K562 (cell line): ENCODE measurements around the gene OXSR1. TPM values are rescaled to one million over a fixed set of nuclear protein-coding genes. Genes with fewer than 3 reads are reported as not detected.

Experiments used
- BCOR ChIP-seq: fragments of 450-650 bp; IDR thresholded peaks from 2 replicates; pipeline ENCODE4 v1.6.1; 2016
- CXXC5 ChIP-seq: fragments of 250-450 bp; sonication (Bioruptor Pico); IDR thresholded peaks from 2 replicates; pipeline ENCODE4 v1.8.0; 2022; ENCODE audit warnings: inconsistent platforms, mild to moderate bottlenecking, moderate library complexity
- E2F8 ChIP-seq: fragments of 450-650 bp; IDR thresholded peaks from 2 replicates; pipeline ENCODE4 v1.7.1; 2018; ENCODE audit warnings: mild to moderate bottlenecking, low read depth; ENCODE audit not compliant: partially characterized antibody
- EGR1 ChIP-seq: fragments of 450-650 bp; conservative IDR thresholded peaks from 2 replicates; pipeline ENCODE4 v1.6.1; 2017; ENCODE audit warnings: mild to moderate bottlenecking
- FOXP1 ChIP-seq: sonication (generic); formaldehyde crosslinking; IDR thresholded peaks from 2 replicates; pipeline ENCODE4 v1.8.0; 2022; ENCODE audit warnings: mild to moderate bottlenecking, missing genetic modification reagents
- MEF2A ChIP-seq: IDR thresholded peaks from 2 replicates; pipeline ENCODE4 v1.6.1; 2011; ENCODE audit warnings: low read depth, mild to moderate bottlenecking, low read length, moderate library complexity; ENCODE audit not compliant: control insufficient read depth
- NR2C2 ChIP-seq, 2 experiments: fragments of 200-800 bp in 1 of 2; sonication (Bioruptor generic) in 1 of 2; sonication (generic) in 1 of 2; formaldehyde crosslinking in 1 of 2; IDR thresholded peaks; 2 replicates each; pipeline versions ENCODE4 v1.6.1 to v1.8.0; 2016 to 2022; ENCODE audit warnings: mild to moderate bottlenecking in 1 of 2, missing compliant biosample characterization in 1 of 2, missing genetic modification characterization in 1 of 2, missing genetic modification reagents in 1 of 2
- OTX1 ChIP-seq: fragments of 450-650 bp; formaldehyde crosslinking; IDR thresholded peaks from 2 replicates; pipeline ENCODE4 v1.4.0; 2022; ENCODE audit warnings: mild to moderate bottlenecking
- SP2 ChIP-seq: IDR thresholded peaks from 2 replicates; pipeline ENCODE4 v1.6.1; 2011; ENCODE audit warnings: mild to moderate bottlenecking, low read depth, low read length, moderate library complexity; ENCODE audit not compliant: poor library complexity, severe bottlenecking; ENCODE audit errors: extremely low read depth
- TCF3 ChIP-seq: sonication (generic); formaldehyde crosslinking; IDR thresholded peaks from 2 replicates; pipeline ENCODE4 v1.4.0; 2020; ENCODE audit warnings: mild to moderate bottlenecking, missing genetic modification reagents
- TRIM24 ChIP-seq, 2 experiments: fragments of 450-650 bp; IDR thresholded peaks; 2 replicates each; pipeline ENCODE4 v1.6.1; 2016
- ZFP91 ChIP-seq: sonication (generic); formaldehyde crosslinking; IDR thresholded peaks from 2 replicates; pipeline ENCODE4 v1.8.0; 2022; ENCODE audit warnings: mild to moderate bottlenecking, missing genetic modification reagents
- ZNF3 ChIP-seq: fragments of 250-450 bp; sonication (Bioruptor Pico); IDR thresholded peaks from 2 replicates; pipeline ENCODE4 v1.5.0; 2021; ENCODE audit warnings: mild to moderate bottlenecking, moderate library complexity
- ZNF639 ChIP-seq, 2 experiments: fragments of 200-800 bp in 1 of 2; sonication (Bioruptor generic) in 1 of 2; sonication (generic) in 1 of 2; formaldehyde crosslinking in 1 of 2; IDR thresholded peaks in 1 of 2; conservative IDR thresholded peaks in 1 of 2; 2 replicates each; pipeline versions ENCODE4 v1.5.0 to v1.6.1; 2016 to 2020; ENCODE audit warnings: missing compliant biosample characterization in 1 of 2, missing genetic modification characterization in 1 of 2, missing genetic modification reagents in 1 of 2
- ZNF699 ChIP-seq: fragments of 250-450 bp; sonication (Bioruptor Pico); IDR thresholded peaks from 2 replicates; pipeline ENCODE4 v1.8.0; 2021; ENCODE audit warnings: mild to moderate bottlenecking, moderate library complexity; ENCODE audit not compliant: insufficient replicate concordance
- ZZZ3 ChIP-seq: fragments of 450-650 bp; IDR thresholded peaks from 2 replicates; pipeline ENCODE4 v1.6.1; 2016; ENCODE audit warnings: antibody characterized with exemption, mild to moderate bottlenecking, moderate library complexity
- polyA plus RNA-seq, 8 experiments: library from polyadenylated mRNA; depleted of rRNA in 4 of 8; stranded (reverse) in 5 of 8; unstranded in 3 of 8; fragments of >200 nt; fragmentation: Nextera tagmentation in 2 of 8; fragmentation: Illumina TruSeq in 1 of 8; extraction: Ambion mirVana in 2 of 8; extraction: Trizol in 1 of 8; gene quantifications; 2 replicates each; pipeline versions ENCODE4 v1.2.1 to v1.2.3, GENCODE V29; 2011 to 2014; ENCODE audit warnings: inconsistent platforms in 1 of 8, missing spikeins in 1 of 8
- total RNA-seq, 7 experiments: library from RNA; depleted of rRNA in 6 of 7; stranded (reverse); fragments of >200 nt in 6 of 7; fragmentation: Illumina TruSeq in 2 of 7; extraction: Trizol in 2 of 7; gene quantifications; 2 replicates each; pipeline versions ENCODE4 v1.2.1 to v1.2.3, GENCODE V29; 2011 to 2021; ENCODE audit warnings: low replicate concordance in 1 of 7
- TF ChIP-seq, protein P1 (sequence below): fragments of 450-650 bp; conservative IDR thresholded peaks from 2 replicates; pipeline ENCODE4 v1.6.1; 2016; ENCODE audit warnings: missing genetic modification characterization, low read depth, mild to moderate bottlenecking, missing compliant biosample characterization, moderate library complexity
- TF ChIP-seq, protein P2 (sequence below): sonication (generic); formaldehyde crosslinking; IDR thresholded peaks from 2 replicates; pipeline ENCODE4 v1.8.0; 2022; ENCODE audit warnings: mild to moderate bottlenecking, missing genetic modification reagents

OXSR1 gene
- total and polyA plus RNA-seq, 9 of the 15 experiments (the other 6 are each of a cell fraction or from before 2014, with no cell fraction given): 15.7 to 87.6 (median 48.7) TPM

DNA sequence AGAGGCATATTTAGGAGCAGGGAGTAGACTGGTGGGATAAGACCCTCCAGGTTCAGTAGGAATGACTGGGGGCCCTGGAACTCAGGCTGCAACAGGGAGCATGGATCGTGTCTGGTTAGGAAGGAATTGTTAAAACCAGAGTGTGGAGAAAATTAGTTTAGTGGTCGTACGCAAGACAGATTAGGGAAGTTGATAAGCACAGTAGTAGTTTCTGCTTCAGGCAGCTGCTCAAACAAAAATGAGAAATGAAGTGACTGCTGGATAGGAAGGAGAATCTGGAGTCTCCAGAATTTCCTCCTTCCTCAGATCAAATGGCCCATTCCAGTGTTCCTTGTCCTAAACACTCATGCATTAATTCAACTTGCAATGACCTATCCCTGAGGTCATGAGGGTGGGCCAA is 15.6 kb upstream of the OXSR1 start (continued):
- TF ChIP-seq ZNF639 (CRISPR knock-in tag; conservative IDR thresholded peaks at IDR 0.05 in 1 of 2, IDR thresholded peaks at IDR 0.05 in 1 of 2): 0 out of 4 replicates have a peak, but pooled peaks of 1 of the 2 experiments have one; percentile 32
- TF ChIP-seq ZFP91 (CRISPR knock-in tag): no peak
- TF ChIP-seq FOXP1 (CRISPR knock-in tag): no peak
- no peak for TF ChIP-seq NR2C2 (CRISPR knock-in tag; IDR thresholded peaks at IDR 0.05)
- TF ChIP-seq NR2C2 (tag; IDR thresholded peaks at IDR 0.05): peak; percentile 41; the same call in 1 of the 2 replicates
- TF ChIP-seq ZZZ3: 0 out of 2 replicates have a peak, but pooled peaks have one; percentile 49
- TF ChIP-seq ZNF3 (CRISPR knock-in tag): no peak
- TF ChIP-seq, protein P1, sequence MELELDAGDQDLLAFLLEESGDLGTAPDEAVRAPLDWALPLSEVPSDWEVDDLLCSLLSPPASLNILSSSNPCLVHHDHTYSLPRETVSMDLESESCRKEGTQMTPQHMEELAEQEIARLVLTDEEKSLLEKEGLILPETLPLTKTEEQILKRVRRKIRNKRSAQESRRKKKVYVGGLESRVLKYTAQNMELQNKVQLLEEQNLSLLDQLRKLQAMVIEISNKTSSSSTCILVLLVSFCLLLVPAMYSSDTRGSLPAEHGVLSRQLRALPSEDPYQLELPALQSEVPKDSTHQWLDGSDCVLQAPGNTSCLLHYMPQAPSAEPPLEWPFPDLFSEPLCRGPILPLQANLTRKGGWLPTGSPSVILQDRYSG (tag): no peak
- no peak; a peak in 2 of 4 replicates for TF ChIP-seq TRIM24 (IDR thresholded peaks at IDR 0.05)
- no peak for TF ChIP-seq SP2
- TF ChIP-seq ZNF699 (CRISPR knock-in tag): no peak
- no peak for TF ChIP-seq MEF2A
- no peak for TF ChIP-seq E2F8
- TF ChIP-seq, protein P2, sequence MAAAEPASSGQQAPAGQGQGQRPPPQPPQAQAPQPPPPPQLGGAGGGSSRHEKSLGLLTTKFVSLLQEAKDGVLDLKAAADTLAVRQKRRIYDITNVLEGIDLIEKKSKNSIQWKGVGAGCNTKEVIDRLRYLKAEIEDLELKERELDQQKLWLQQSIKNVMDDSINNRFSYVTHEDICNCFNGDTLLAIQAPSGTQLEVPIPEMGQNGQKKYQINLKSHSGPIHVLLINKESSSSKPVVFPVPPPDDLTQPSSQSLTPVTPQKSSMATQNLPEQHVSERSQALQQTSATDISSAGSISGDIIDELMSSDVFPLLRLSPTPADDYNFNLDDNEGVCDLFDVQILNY (CRISPR knock-in tag): no peak
- TF ChIP-seq BCOR: peak; percentile 57; the same call in 1 of the 2 replicates
- TF ChIP-seq CXXC5 (CRISPR knock-in tag): peak; percentile 85
- no peak for TF ChIP-seq EGR1
- TF ChIP-seq OTX1 (CRISPR knock-in tag): peak; percentile 66; the same call in 1 of the 2 replicates
- no peak for TF ChIP-seq TCF3 (CRISPR knock-in tag)
